A549 (cell line): Measurements from ENCODE around the gene ARPP21. TPM values are rescaled to one million over a fixed set of nuclear protein-coding genes. Genes with fewer than 3 reads are reported as not detected.

Source experiments
- ATAC-seq, 2 experiments: fragments of 200-7000 bp in 1 of 2; fragments of >200 bp in 1 of 2; cut with Nextera tagmentation in 1 of 2; cut with Tn5 transposase in 1 of 2; 3 replicates each; pipeline versions ENCODE4 v1.8.0 to v1.9.1; 2018 to 2020; ENCODE audit warnings: mild to moderate bottlenecking in 1 of 2, moderate library complexity in 1 of 2
- CTCF ChIA-PET: fragments of 300-600 bp; sonication (Branson Sonifier 250); formaldehyde crosslinking; extraction: SDS; loops from one replicate; lab custom pipeline; 2021; ENCODE audit warnings: antibody characterized with exemption, inconsistent platforms; lab: Yijun Ruan, JAX
- POLR2A ChIA-PET: fragments of 350-600 bp; formaldehyde crosslinking; extraction: SDS; loops from one replicate; lab custom pipeline; 2021; ENCODE audit warnings: antibody characterized with exemption, inconsistent platforms; lab: Yijun Ruan, JAX
- DNase-seq, 2 experiments: peaks; one replicate each; pipeline versions ENCODE4 v3.0.0 to v3.0.0-alpha.2; 2011 to 2016; ENCODE audit warnings: low read depth in 1 of 2, low spot score in 1 of 2
- FAIRE-seq: peaks from 2 replicates; lab custom pipeline; 2011; peaks lifted over from hg19 to GRCh38; lab: Jason Lieb, UNC
- H3K27ac ChIP-seq, 2 experiments: fragments of >200 bp; sonication (Bioruptor Twin); formaldehyde crosslinking; 3 replicates each; pipeline ENCODE4 v1.5.1; 2016 to 2017
- H3K4me1 ChIP-seq: fragments of >200 bp; sonication (Bioruptor Twin); formaldehyde crosslinking; 3 replicates; pipeline ENCODE4 v1.6.1; 2016
- H3K4me2 ChIP-seq: fragments of >200 bp; sonication (Bioruptor Twin); formaldehyde crosslinking; 3 replicates; pipeline ENCODE4 v1.6.1; 2016
- H3K4me3 ChIP-seq: fragments of >200 bp; sonication (Bioruptor Twin); formaldehyde crosslinking; 3 replicates; pipeline ENCODE4 v1.5.1; 2016
- H3K9me3 ChIP-seq: fragments of >200 bp; sonication (Bioruptor Twin); formaldehyde crosslinking; 3 replicates; pipeline ENCODE4 v1.6.1; 2016
- BCL3 ChIP-seq: fragments of >200 bp; sonication (Bioruptor Twin); formaldehyde crosslinking; IDR thresholded peaks from 3 replicates; pipeline ENCODE4 v1.6.1; 2016
- CEBPB ChIP-seq, 2 experiments: fragments of >200 bp in 1 of 2; sonication (Bioruptor Twin) in 1 of 2; formaldehyde crosslinking in 1 of 2; IDR thresholded peaks; 2 replicates each; pipeline ENCODE4 v1.6.1; 2012 to 2016
- CHD2 ChIP-seq: fragments of 150-350 bp; IDR thresholded peaks from 2 replicates; pipeline ENCODE4 v1.6.1; 2014; ENCODE audit warnings: low read length; ENCODE audit not compliant: partially characterized antibody
- CHD4 ChIP-seq: fragments of 200-600 bp; sonication (generic); IDR thresholded peaks from 2 replicates; pipeline ENCODE4 v1.6.1; 2016; ENCODE audit warnings: antibody characterized with exemption, mild to moderate bottlenecking, borderline replicate concordance
- CTCF ChIP-seq: fragments of >200 bp; sonication (Bioruptor Twin); formaldehyde crosslinking; IDR thresholded peaks from 3 replicates; pipeline ENCODE4 v1.5.1; 2016
- E2F6 ChIP-seq: IDR thresholded peaks from 2 replicates; pipeline ENCODE4 v1.6.1; 2012; ENCODE audit warnings: low read depth, borderline replicate concordance
- EHMT2 ChIP-seq: fragments of 200-600 bp; sonication (generic); IDR thresholded peaks from 2 replicates; pipeline ENCODE4 v1.6.1; 2016; ENCODE audit warnings: antibody characterized with exemption, low read depth, mild to moderate bottlenecking, moderate library complexity
- FOSB ChIP-seq: fragments of 250-450 bp; sonication (Bioruptor Pico); IDR thresholded peaks from 2 replicates; pipeline ENCODE4 v1.5.0; 2020; ENCODE audit warnings: mild to moderate bottlenecking, moderate library complexity
- FOSL2 ChIP-seq, 2 experiments: fragments of 450-650 bp in 1 of 2; fragments of >200 bp in 1 of 2; sonication (Bioruptor Twin) in 1 of 2; formaldehyde crosslinking; IDR thresholded peaks; 2 replicates each; pipeline versions ENCODE4 v1.5.0 to v1.6.1; 2016 to 2020; ENCODE audit warnings: mild to moderate bottlenecking in 1 of 2, moderate library complexity in 1 of 2
- FOXS1 ChIP-seq: fragments of 250-450 bp; sonication (Bioruptor Pico); IDR thresholded peaks from 2 replicates; pipeline ENCODE4 v1.5.0; 2020; ENCODE audit warnings: mild to moderate bottlenecking, moderate library complexity
- GATA3 ChIP-seq: IDR thresholded peaks from 2 replicates; pipeline ENCODE4 v1.6.1; 2012; ENCODE audit warnings: borderline replicate concordance
- HEYL ChIP-seq: fragments of 250-450 bp; sonication (Bioruptor Pico); IDR thresholded peaks from 2 replicates; pipeline ENCODE4 v1.8.0; 2021; ENCODE audit warnings: mild to moderate bottlenecking, moderate library complexity
- HMGXB4 ChIP-seq: fragments of 250-450 bp; sonication (Bioruptor Pico); IDR thresholded peaks from 2 replicates; pipeline ENCODE4 v1.5.0; 2021; ENCODE audit warnings: mild to moderate bottlenecking, moderate library complexity, borderline replicate concordance
- HOXB13 ChIP-seq: fragments of 250-450 bp; sonication (Bioruptor Pico); IDR thresholded peaks from 2 replicates; pipeline ENCODE4 v1.5.0; 2020; ENCODE audit warnings: low read depth, mild to moderate bottlenecking, moderate library complexity
- JUNB ChIP-seq: fragments of >200 bp; sonication (Bioruptor Twin); formaldehyde crosslinking; IDR thresholded peaks from 2 replicates; pipeline ENCODE4 v1.6.1; 2016
- KDM1A ChIP-seq: fragments of 200-600 bp; sonication (generic); IDR thresholded peaks from 2 replicates; pipeline ENCODE4 v1.6.1; 2016; ENCODE audit warnings: low read depth, mild to moderate bottlenecking
- KDM5A ChIP-seq: fragments of 200-600 bp; sonication (generic); IDR thresholded peaks from 2 replicates; pipeline ENCODE4 v1.6.1; 2016; ENCODE audit warnings: antibody characterized with exemption, mild to moderate bottlenecking
- MAZ ChIP-seq: fragments of 150-350 bp; IDR thresholded peaks from 2 replicates; pipeline ENCODE4 v1.6.1; 2014; ENCODE audit warnings: antibody characterized with exemption, low read depth, low read length, borderline replicate concordance
- MYC ChIP-seq: IDR thresholded peaks from 2 replicates; pipeline ENCODE4 v1.6.1; 2012; ENCODE audit warnings: mild to moderate bottlenecking, inconsistent platforms, low read length, improper control_type of control experiment, borderline replicate concordance
- NFE2L2 ChIP-seq: fragments of 150-350 bp; conservative IDR thresholded peaks from 2 replicates; pipeline ENCODE4 v1.6.1; 2014; ENCODE audit warnings: low read length
- NPAS2 ChIP-seq: fragments of 250-450 bp; sonication (Bioruptor Pico); IDR thresholded peaks from 2 replicates; pipeline ENCODE4 v1.8.0; 2022; ENCODE audit warnings: mild to moderate bottlenecking, moderate library complexity, borderline replicate concordance
- POLR2A ChIP-seq: IDR thresholded peaks from 2 replicates; pipeline ENCODE4 v1.6.1; 2012; ENCODE audit warnings: mild to moderate bottlenecking, low read length
- POLR2AphosphoS2 ChIP-seq: conservative IDR thresholded peaks from 2 replicates; pipeline ENCODE4 v1.6.1; 2012; ENCODE audit warnings: low read length, improper control_type of control experiment, inconsistent platforms
- RAD21 ChIP-seq, 2 experiments: fragments of >200 bp in 1 of 2; sonication (Bioruptor Twin) in 1 of 2; formaldehyde crosslinking in 1 of 2; IDR thresholded peaks in 1 of 2; conservative IDR thresholded peaks in 1 of 2; 2 replicates in 1 of 2; 3 replicates in 1 of 2; pipeline ENCODE4 v1.6.1; 2012 to 2018; ENCODE audit warnings: inconsistent platforms in 1 of 2
- RARB ChIP-seq: fragments of 250-450 bp; sonication (Bioruptor Pico); IDR thresholded peaks from 2 replicates; pipeline ENCODE4 v1.8.0; 2021; ENCODE audit warnings: mild to moderate bottlenecking, moderate library complexity
- RFX5 ChIP-seq: fragments of 450-650 bp; IDR thresholded peaks from 2 replicates; pipeline ENCODE4 v1.7.1; 2014; ENCODE audit warnings: antibody characterized with exemption, mild to moderate bottlenecking, moderate library complexity
- TP53 ChIP-seq: fragments of 250-450 bp; sonication (Bioruptor Pico); IDR thresholded peaks from 2 replicates; pipeline ENCODE4 v1.5.0; 2021; ENCODE audit warnings: mild to moderate bottlenecking, moderate library complexity
- ZC3H11A ChIP-seq: fragments of 450-650 bp; IDR thresholded peaks from 2 replicates; pipeline ENCODE4 v1.6.1; 2014; ENCODE audit warnings: antibody characterized with exemption, mild to moderate bottlenecking
- ZSCAN20 ChIP-seq: fragments of 250-450 bp; sonication (Bioruptor Pico); IDR thresholded peaks from 2 replicates; pipeline ENCODE4 v1.8.0; 2022; ENCODE audit warnings: mild to moderate bottlenecking, moderate library complexity
- WGBS: methylation state at CpG from one replicate; pipeline ENCODE4 v1.1.6; 2017; ENCODE audit errors: missing lambda C conversion rate; 5-methylcytosine and 5-hydroxymethylcytosine counted together
- polyA plus RNA-seq, 4 experiments: library from polyadenylated mRNA; depleted of rRNA in 3 of 4; stranded (reverse); fragments of >200 nt; fragmentation: RNase III in 1 of 4; extraction: RNeasy Plus Mini Kit Qiagen cat#74134 plus additional on column Dnase treatment in 1 of 4; gene quantifications; 2 replicates in 3 of 4; 3 replicates in 1 of 4; pipeline ENCODE4 v1.2.3, GENCODE V29; 2011 to 2017

Gene ARPP21
- polyA plus RNA-seq, 2 of the 4 experiments (the other 2 are of a cell fraction), result 0.03 TPM; not detected in 1

GRCh38 chr3:35665390-35666055 lies 26.2 kb downstream of the ARPP21 start:
- Histone ChIP-seq H3K4me2 (no peak overlapping the region), H3K9me3 (no peaks in the 10 kb centered on the region), H3K4me1 (no peaks in the 10 kb centered on the region), H3K4me3 (no peak overlapping the region), H3K27ac (no peak overlapping the region)
- 41% methylated on average over 3 of the region's 3 CpGs for WGBS
- ChIA-PET CTCF (no interaction called here), POLR2A (no interaction called here)
- no peak for ATAC-seq
- no peak for DNase-seq
- no peak for FAIRE-seq
- TF ChIP-seq EHMT2 (no peak), RAD21 (conservative IDR thresholded peaks at IDR 0.05 in 1 of 2, IDR thresholded peaks at IDR 0.05 in 1 of 2) (no peak), FOSB (CRISPR knock-in tag) (no peak), JUNB (no peak), BCL3 (no peak), CHD4 (no peak), MYC (no peak), ZC3H11A (no peak), CEBPB (IDR thresholded peaks at IDR 0.05) (no peak), ZSCAN20 (CRISPR knock-in tag) (no peak), HOXB13 (CRISPR knock-in tag) (no peak), TP53 (CRISPR knock-in tag) (no peak), GATA3 (no peak), KDM1A (no peak), NFE2L2 (no peak), NPAS2 (no peak), POLR2A (no peak), KDM5A (no peak), E2F6 (no peak)

GRCh38 chr3:35666888-35667287 lies 27.6 kb downstream of the ARPP21 start:
- TF ChIP-seq HEYL (CRISPR knock-in tag), result no peak
- no peak for TF ChIP-seq KDM1A
- TF ChIP-seq RFX5, result no peak
- TF ChIP-seq TP53 (CRISPR knock-in tag), result no peak
- TF ChIP-seq CTCF, result no peak
- TF ChIP-seq BCL3, result no peak
- no peak for TF ChIP-seq ZC3H11A
- no peak for TF ChIP-seq FOSL2 (IDR thresholded peaks at IDR 0.05)
- no peak for TF ChIP-seq FOSL2 (CRISPR knock-in tag; IDR thresholded peaks at IDR 0.05)
- no peak for TF ChIP-seq MAZ
- TF ChIP-seq POLR2AphosphoS2, result no peak
- TF ChIP-seq HMGXB4, result no peak
- TF ChIP-seq FOXS1 (CRISPR knock-in tag), result no peak
- TF ChIP-seq CHD2, result no peak
- TF ChIP-seq RARB (CRISPR knock-in tag), result no peak
- TF ChIP-seq JUNB, result no peak
- TF ChIP-seq, all 56 proteins: peak for 0
- FAIRE-seq (no peak), DNase-seq (no peak), ATAC-seq (no peak)
- Histone ChIP-seq H3K27ac (no peak overlapping the region), H3K4me2 (no peak overlapping the region), H3K9me3 (no peaks in the 10 kb centered on the region), H3K4me1 (no peaks in the 10 kb centered on the region), H3K4me3 (no peak overlapping the region)
- 79% methylated on average over 1 of the region's 1 CpG for WGBS
- ChIA-PET POLR2A (no interaction called here), CTCF (no interaction called here)
